DOHH2 (cell line): Measurements from ENCODE around the gene SLC25A13.

Experiments used
- CTCF ChIP-seq: fragments of 200-600 bp; sonication (generic); IDR thresholded peaks from one replicate; pipeline ENCODE4 v1.5.1; 2014; ENCODE audit warnings: antibody characterized with exemption, mild to moderate bottlenecking, low read depth, low read length; ENCODE audit not compliant: poor library complexity, severe bottlenecking
- EZH2phosphoT487 ChIP-seq: fragments of 200-600 bp; sonication (generic); IDR thresholded peaks from 2 replicates; pipeline ENCODE4 v1.6.1; 2017; ENCODE audit warnings: borderline replicate concordance, mild to moderate bottlenecking, antibody characterized with exemption, low read length, moderate library complexity, mixed read lengths

DNA sequence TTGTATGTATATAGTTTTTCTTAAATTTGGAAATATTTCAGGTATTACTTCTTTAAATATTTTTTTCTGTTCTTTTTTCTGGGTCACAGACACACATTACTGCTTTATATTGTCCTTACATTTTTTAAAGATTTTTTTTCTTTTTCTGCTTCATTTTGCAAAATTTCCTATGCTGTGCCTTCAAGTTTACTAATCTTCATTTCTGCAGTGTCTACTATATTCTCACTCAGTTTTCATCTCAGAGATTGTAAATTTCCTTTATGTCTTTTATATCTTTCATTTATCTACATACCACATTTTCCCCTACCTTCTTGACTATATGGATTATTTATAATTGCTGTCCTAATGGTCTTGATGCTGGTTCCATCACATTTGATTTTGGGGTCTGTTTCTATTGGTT is 210.5 kb downstream of the SLC25A13 start:
- TF ChIP-seq CTCF (no peak), EZH2phosphoT487 (no peak)
